D721Med (cell line): Measurements from ENCODE around the gene SPP2.

Experiments
- DNase-seq: peaks from one replicate; pipeline ENCODE4 v3.0.0; 2011; ENCODE audit warnings: low spot score; ENCODE audit not compliant: insufficient read length
- FAIRE-seq: peaks from 2 replicates; lab custom pipeline; 2011; peaks lifted over from hg19 to GRCh38; lab: Jason Lieb, UNC
- CTCF ChIP-seq: IDR thresholded peaks from 2 replicates; pipeline ENCODE4 v1.5.1; 2012; ENCODE audit warnings: mild to moderate bottlenecking, control low read depth; ENCODE audit not compliant: insufficient read depth; ENCODE audit errors: missing control alignments

SPP2 gene

GRCh38 chr2:234083572-234084348 is 33.3 kb downstream of the SPP2 start:
- no peak for DNase-seq
- FAIRE-seq, result no peak
- TF ChIP-seq CTCF, result no peak

- TF ChIP-seq CTCF, result no peak
- DNase-seq (no peak), FAIRE-seq (no peak)
These were observed 41.0 kb downstream of the SPP2 start for GRCh38 chr2:234091432-234091879.

- FAIRE-seq (no peak), DNase-seq (no peak)
- no peak for TF ChIP-seq CTCF
These were observed 41.4 kb downstream of the SPP2 start for GRCh38 chr2:234091883-234092282.

- TF ChIP-seq CTCF, result no peak
- DNase-seq (no peak), FAIRE-seq (no peak)
These were observed 41.8 kb downstream of the SPP2 start for GRCh38 chr2:234092344-234092743.

- DNase-seq (no peak), FAIRE-seq (no peak)
- TF ChIP-seq CTCF, result no peak
These were observed 44.8 kb downstream of the SPP2 start for GRCh38 chr2:234095301-234095700.

- no peak for TF ChIP-seq CTCF
- FAIRE-seq (no peak), DNase-seq (no peak)
These were observed 45.7 kb downstream of the SPP2 start for GRCh38 chr2:234096164-234096563.

GRCh38 chr2:234098681-234099080 is 48.2 kb downstream of the SPP2 start:
- no peak for TF ChIP-seq CTCF
- FAIRE-seq, result no peak

More at GRCh38 chr2:234098681-234099080, 48.2 kb downstream of the SPP2 start:
- DNase-seq, result no peak
